SJSA1 (cell line): ENCODE measurements around the gene PRM1. TPM values are rescaled to one million over a fixed set of nuclear protein-coding genes. Genes with fewer than 3 reads are reported as not detected.

Experiments used
- total RNA-seq: library from RNA; depleted of rRNA; stranded (reverse); fragments of >200 nt; shearing (Covaris generic); gene quantifications from 2 replicates; pipeline ENCODE4 v1.2.3, GENCODE V29; 2014; rRNA removed

Gene PRM1
- total RNA-seq, 1 experiment from 2014 or later, result not detected

Other genes starting within 250 kb of the PRM1 start
- gene SOCS1, start 25.1 kb downstream of the PRM1 start, total RNA-seq, result 8.1 and 9.0 TPM in 2 replicates
- gene TNP2, start 12.0 kb downstream of the PRM1 start, total RNA-seq, result 0.31 TPM in 1 of 2 replicates, not detected in the other
- not detected in 2 replicates for gene PRM3, start 7.7 kb downstream of the PRM1 start, total RNA-seq
- not detected in 2 replicates for gene PRM2, start 4.8 kb downstream of the PRM1 start, total RNA-seq
- 29.1 and 36.8 TPM in 2 replicates for gene RMI2, start 64.1 kb upstream of the PRM1 start, total RNA-seq